HG03025 (cell line): ENCODE measurements around the gene PCGF3.
"Not testable (repeated sequence)": the region's sequence is repeated elsewhere in the genome, so short reads cannot be mapped to it uniquely, and the experiment has no call there.

Source experiments
- ATAC-seq: cut with Tn5 transposase; IDR thresholded peaks from one replicate; pipeline ENCODE4 v1.9.1; 2021; ENCODE audit warnings: mild to moderate bottlenecking, moderate library complexity; ENCODE audit not compliant: unreplicated experiment, low FRiP score

Gene PCGF3

DNA sequence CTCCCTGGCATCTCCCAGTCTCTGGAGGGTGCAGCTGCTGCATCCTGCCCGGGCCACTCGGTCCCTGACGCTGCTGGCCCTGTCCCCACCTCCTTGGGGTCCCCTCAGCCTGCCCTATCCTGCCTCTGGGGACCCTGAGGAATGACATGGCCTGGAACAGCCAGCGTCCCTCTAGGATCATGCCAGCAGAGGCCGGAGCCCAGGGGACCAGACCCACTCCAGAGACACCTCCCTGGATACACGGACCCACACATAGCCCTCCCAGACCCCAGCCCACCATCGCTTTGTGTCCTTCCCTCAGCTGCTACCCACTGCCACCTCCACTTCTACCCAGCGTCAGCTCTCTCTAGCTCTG is 84.8 kb downstream of the PCGF3 start:
- no peak for ATAC-seq

DNA sequence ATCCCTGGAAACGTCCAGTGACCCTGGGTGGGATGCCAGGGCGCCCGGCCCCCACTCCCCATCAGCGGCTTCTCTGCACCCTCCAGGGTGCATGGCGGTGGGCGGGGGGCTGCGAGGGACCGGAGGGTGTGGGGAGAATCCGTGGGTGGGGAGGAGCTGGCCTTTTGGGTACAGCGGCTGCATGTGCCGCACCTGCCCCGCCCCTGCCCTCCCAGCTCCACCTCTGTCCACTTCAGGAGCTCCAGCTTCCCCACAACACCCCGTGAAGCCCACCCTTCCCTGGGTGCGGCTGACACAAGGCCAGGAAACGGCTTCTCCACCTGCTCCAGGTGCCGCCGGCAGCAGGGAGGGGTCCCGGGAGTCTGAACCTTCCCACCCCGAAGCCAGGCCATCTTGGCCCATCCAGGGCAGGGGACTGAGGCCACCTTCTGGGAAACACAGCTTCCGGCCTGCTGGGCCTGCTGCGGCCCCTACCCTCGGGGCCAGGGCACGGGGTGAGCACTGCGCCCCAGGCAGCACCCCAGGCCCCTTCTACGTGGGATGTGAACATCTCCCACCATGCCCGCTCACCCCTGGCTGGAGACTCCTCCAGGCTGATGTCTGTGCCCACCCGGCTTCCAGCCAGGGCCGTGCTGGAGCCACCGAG is 85.7 kb downstream of the PCGF3 start:
- no peak for ATAC-seq

DNA sequence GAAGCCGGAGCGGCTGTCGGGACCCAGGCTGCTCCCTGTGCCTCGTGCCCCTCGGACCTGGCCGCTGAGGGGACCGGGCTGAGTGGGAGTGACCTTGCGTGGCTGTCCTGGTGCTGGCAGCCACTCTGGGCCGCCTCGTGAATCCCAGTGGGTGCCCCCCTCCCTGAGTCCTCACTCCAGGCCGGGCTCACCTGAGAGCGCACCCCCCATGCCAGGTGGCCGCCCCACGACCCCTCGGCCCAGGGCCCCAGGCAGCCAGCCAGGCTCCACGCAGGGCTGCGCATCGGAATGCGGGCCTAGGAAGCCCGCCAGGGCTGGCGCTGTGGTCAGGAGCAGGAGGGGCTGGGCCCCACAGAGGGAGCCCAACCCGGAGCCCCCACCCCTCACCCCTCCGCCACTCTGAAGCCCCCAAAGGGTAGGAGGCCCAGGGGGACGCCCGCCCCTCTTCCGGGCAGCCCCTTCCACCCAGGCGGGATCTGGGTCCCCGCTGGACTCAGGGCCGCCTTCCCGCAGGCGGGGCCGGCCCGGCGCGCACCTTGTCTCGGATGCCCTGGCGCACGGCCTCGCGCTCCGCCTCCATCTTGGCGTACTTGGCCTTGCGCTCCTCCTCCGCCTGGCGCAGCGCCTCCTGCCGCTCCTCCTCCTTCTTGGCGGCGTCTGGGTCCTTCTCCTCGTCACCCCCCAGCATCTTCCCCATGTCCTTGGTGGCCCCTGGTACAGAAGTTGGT is 86.4 kb downstream of the PCGF3 start:
- ATAC-seq, result no peak

GRCh38 chr4:792626-793092 is 87.0 kb downstream of the PCGF3 start:
- no peak for ATAC-seq

DNA sequence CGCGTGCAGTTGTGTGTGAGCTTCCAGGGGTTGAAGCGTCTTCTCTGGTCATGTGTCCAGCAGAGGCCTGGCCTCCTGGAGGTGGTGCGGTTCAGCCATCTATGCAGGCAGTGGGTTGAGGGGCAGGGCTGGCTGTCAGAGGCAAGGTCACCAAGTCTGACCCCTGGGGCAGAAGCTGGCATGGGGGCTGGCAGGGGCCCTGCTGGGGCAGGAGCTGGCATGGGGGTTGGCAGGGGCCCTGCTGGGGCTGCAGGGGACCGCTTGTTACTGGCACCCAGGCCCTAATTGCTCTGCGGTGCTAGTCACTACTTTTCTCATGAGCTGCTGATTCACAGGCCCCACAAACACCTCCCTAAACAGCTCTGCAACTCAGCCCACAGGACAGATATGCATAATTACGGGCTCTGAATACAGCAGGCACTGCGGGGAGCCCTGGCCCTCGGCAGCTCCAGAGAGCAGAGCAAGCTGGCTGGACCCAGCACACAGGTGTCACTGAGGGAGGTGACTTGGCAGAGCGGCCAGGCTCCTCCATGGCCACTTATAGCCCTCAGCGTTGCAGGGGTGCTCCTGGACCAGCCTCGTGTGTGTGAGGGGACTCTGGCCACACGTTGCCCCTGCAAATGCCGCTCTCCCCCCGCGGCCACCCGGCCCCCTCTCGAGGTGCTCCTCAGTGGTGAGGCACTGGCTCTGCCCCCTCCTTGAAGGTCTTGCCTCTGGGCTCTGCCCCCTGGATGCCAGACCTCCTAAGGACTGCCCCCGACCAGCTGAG is 87.6 kb downstream of the PCGF3 start:
- no peak for ATAC-seq

- no peak for ATAC-seq
These were observed 88.4 kb downstream of the PCGF3 start for GRCh38 chr4:793941-794621.

DNA sequence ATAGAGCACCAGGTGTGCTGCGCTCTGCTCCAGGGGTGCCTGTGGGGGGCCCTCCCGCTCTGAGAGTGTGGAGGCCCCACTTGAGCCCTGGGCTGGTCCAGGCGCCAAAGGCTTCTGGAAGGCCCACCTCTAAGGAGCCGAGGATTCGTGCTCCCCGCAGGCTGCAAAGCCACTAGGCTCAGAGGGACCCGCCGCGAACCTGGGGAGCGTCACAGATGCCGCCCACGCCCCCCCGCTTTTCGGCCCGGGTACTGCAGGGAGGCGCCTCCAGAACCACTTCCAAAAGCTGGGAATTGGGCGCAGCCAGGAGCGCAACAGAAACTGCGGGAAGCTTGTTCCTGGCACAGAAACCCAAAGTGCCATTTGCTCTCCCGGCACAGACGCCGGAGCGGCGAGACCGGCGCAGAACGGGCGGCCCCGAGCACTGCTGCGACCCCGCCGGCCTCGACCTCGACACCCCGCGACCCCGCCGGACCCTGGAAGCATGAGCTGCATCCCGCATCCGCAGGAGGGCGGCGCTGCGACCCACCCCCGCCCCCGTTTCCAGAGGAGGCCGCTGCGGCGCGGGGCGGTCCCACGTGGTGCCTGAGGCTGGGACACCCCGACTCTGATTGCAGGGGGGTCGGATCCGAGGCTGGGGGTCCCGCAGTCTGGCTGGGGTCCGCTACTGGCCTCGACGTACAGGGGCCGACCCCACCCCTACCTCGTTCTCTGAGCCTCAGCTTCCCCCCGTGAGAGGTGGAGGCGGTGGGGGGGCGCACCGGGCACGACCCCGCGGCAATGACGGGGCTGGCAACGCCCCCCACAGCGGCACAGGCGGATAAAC is 89.5 kb downstream of the PCGF3 start:
- ATAC-seq, result no peak

GRCh38 chr4:795726-796119 is 90.1 kb downstream of the PCGF3 start:
- no peak for ATAC-seq

DNA sequence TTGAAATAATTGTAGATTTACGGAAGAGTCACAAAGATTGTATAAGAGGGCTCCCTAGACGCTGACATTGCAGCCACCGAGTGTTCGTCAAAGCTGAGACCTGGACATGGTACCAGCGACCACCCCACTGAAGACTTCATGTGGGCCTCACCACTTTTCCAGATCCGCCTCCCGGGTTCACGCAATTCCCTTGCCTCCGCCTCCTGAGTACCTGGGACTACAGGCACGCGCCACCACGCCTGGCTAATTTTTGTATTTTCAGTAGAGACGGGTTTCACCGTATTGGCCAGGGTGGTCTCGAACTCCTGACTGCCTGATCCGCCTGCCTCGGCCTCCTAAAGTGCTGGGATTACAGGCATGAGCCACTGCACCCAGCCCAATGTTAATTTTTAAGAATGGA is 90.6 kb downstream of the PCGF3 start:
- no peak for ATAC-seq

DNA sequence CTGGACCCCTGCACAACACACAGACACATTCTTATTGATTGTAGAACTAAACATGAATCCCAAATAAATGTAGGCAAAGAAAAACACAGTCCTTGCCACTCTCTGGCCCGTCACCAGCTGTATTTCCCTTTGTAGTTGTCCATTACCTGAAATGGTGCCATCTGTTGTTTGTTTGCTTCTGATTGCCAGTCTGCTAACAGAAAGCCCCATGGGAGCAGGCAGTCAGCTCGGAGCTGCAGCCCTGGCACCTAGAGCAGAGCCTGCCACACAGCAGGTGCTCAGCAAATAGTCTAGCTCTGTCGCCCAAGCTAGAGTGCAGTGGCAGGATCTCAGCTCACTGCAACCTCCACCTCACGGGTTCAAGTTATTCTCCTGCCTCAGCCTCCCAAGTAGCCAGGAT is 91.4 kb downstream of the PCGF3 start:
- ATAC-seq, result no peak

GRCh38 chr4:801436-802124 is 95.9 kb downstream of the PCGF3 start:
- ATAC-seq, result no peak

DNA sequence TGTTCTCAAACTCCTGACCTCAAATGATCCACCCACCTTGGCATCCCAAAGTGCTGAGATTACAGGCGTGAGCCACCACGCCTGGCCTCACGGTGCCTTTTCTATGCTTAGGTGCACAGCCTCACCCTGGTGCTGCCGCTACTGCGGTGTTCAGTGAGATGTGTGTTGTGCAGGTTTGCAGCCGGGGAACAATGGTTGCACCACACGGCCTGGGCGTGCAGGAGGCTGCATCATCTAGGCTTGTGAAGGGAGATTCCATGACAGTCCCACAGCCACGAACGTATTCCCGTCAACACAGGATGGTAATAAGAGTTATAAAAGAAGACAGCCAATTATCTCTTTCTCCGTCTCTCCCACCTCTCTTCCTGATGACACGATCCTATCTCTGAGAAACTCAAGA is 98.3 kb downstream of the PCGF3 start:
- ATAC-seq, result no peak

- ATAC-seq, result no peak
These were observed 99.2 kb downstream of the PCGF3 start for GRCh38 chr4:804804-805203.

DNA sequence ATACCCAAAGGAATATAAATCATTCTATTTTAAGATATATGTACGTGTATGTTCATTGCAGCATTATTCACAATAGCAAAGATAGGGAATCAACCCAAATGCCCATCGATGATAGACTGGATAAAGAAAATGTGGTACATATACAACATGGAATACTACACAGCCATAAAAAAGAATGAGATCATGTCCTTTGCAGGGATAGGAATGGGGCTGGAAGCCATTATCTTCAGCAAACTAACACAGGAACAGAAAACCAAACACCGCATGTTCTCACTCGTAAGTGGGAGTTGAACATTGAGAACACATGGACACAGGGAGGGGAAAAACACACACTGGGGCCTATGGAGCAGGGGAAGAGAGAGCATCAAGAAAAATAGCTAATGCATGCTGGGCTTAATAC is 101.3 kb downstream of the PCGF3 start:
- ATAC-seq, result not testable (repeated sequence)

GRCh38 chr4:807792-808191 is 102.2 kb downstream of the PCGF3 start:
- ATAC-seq, result no peak

- ATAC-seq, result no peak
These were observed 103.4 kb downstream of the PCGF3 start for GRCh38 chr4:808860-809570.

- ATAC-seq, result no peak
These were observed 108.3 kb downstream of the PCGF3 start for GRCh38 chr4:813900-814299.

GRCh38 chr4:814312-814850 is 108.7 kb downstream of the PCGF3 start:
- no peak for ATAC-seq
